Motor neuron (in vitro differentiated cells): ENCODE results near the gene POLR1F. TPM values are rescaled to one million over a fixed set of nuclear protein-coding genes. Genes with fewer than 3 reads are reported as not detected.

Experiments
- ATAC-seq, 8 experiments: fragments of 200-7000 bp; cut with Tn5 transposase; replicated peaks in 6 of 8; 2 replicates each; pipeline ENCODE4 v1.8.0; 2021; ENCODE audit warnings: mild to moderate bottlenecking in 8 of 8, moderate library complexity in 8 of 8
- H3K27ac ChIP-seq, 2 donors: fragments of 250-450 bp; sonication (Bioruptor Pico); 2 replicates each; pipeline ENCODE4 v1.9.0; 2021; ENCODE audit warnings: antibody characterized with exemption in 2 of 2, mild to moderate bottlenecking in 2 of 2, moderate library complexity in 1 of 2
- H3K4me1 ChIP-seq, 2 donors: fragments of 250-450 bp; sonication (Bioruptor Pico); replicated peaks in 1 of 2; 2 replicates each; pipeline ENCODE4 v1.6.1; 2021; ENCODE audit warnings: antibody characterized with exemption in 2 of 2, mild to moderate bottlenecking in 2 of 2, moderate library complexity in 1 of 2
- H3K4me3 ChIP-seq, 5 donors: fragments of 250-450 bp; sonication (Bioruptor Pico); 2 replicates each; pipeline ENCODE4 v1.9.0; 2021; ENCODE audit warnings: antibody characterized with exemption in 5 of 5, mild to moderate bottlenecking in 5 of 5, moderate library complexity in 4 of 5
- WGBS, 10 experiments: fragments of 450-650 bp; shearing (Covaris generic); methylation state at CpG; one replicate each; pipeline ENCODE4 v1.0.0; 2022; 5-methylcytosine and 5-hydroxymethylcytosine counted together
- in situ Hi-C, 9 experiments: fragments of 400-800 bp; cut with MboI; loops; one replicate each; pipeline ENCODE4 v1.15.0; 2021; ENCODE audit warnings: low sequenced_read_pairs in 9 of 9, low pct_unique_long_range_greater_than_20kb in 2 of 9; ENCODE audit not compliant: unreplicated experiment in 9 of 9
- total RNA-seq, 8 experiments: library from RNA; unstranded; fragments of 300-600 nt; gene quantifications; 2 replicates each; pipeline versions ENCODE4 v1.2.3 to v1.2.4, GENCODE V29; 2022

Gene POLR1F
- total RNA-seq, 8 experiments from 2014 or later, result 9.7 to 20.5 (median 12.6) TPM

- peak in 2 of 8 experiments; percentile 33 to 36 for ATAC-seq
- no peak overlapping the region for H3K4me3 ChIP-seq
- H3K27ac ChIP-seq, result no peak overlapping the region
- in situ Hi-C loops, result loop anchor here in 5 of 9 experiments (25.0 kb wide), 4 partner anchors 228 to 1078 kb away; partner anchors contain the start of genes TWIST1 (in 4 of the 5) and FERD3L (in 1 of the 5)
- 0 to 14% (median 0%) methylated on average over 1 of the region's 1 CpG; no CpG with 5 or more reads in 3 of the 10 experiments for WGBS, 10 experiments
- no peaks in the 10 kb centered on the region for H3K4me1 ChIP-seq
Observed at GRCh38 chr7:19665399-19666008, 43.3 kb downstream of the POLR1F start.

DNA sequence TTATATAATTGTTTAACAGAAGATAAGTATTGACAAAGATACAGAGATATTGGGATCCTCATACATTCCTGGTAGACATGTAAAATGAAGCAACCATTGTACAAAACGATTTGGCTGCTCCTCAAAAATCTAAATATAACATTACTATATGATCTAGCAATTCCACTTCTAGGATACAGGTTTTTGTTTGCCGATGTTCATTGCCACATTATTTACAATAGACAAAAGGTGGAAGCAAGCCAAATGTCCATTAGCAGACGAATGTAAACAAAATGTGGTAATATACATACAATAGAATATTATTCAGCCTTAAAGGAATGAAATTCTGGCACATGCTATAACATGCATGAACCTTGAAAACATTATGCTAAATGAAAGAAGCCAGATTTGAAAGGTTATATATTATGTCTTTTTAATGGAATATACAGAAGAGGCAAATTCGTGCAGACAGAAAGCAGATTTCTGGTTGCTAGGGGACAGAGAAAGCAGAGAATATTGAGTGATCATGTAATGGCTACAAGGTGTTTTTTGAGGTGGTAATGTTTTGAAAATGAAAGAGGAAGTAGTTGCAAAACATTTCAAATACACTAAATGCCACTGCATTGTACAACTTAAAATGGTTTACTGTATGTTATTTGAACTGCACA is 44.9 kb downstream of the POLR1F start:
- in situ Hi-C loops, result loop anchor here in 5 of 9 experiments (25.0 kb wide), 4 partner anchors 227 to 1077 kb away; partner anchors contain the start of genes TWIST1 (in 4 of the 5) and FERD3L (in 1 of the 5)
- H3K27ac ChIP-seq, result no peak overlapping the region
- H3K4me1 ChIP-seq, result no peaks in the 10 kb centered on the region
- H3K4me3 ChIP-seq, result no peak overlapping the region
- peak in 1 of 8 experiments; percentile 44 for ATAC-seq
- 10 to 100% (median 60%) methylated on average over 1 to 4 of the region's 4 CpGs for WGBS, 10 experiments

- no peak overlapping the region for H3K27ac ChIP-seq
- 0 to 100% (median 75%) methylated on average over 1 to 2 of the region's 2 CpGs; no CpG with 5 or more reads in 1 of the 10 experiments for WGBS, 10 experiments
- in situ Hi-C loops, result no loop called here
- peak in 2 of 8 experiments; percentile 69 to 91 for ATAC-seq
- H3K4me1 ChIP-seq, result no peaks in the 10 kb centered on the region
- no peak overlapping the region for H3K4me3 ChIP-seq
Observed at GRCh38 chr7:19648791-19649190, 60.0 kb downstream of the POLR1F start.

Other genes starting within 250 kb of the POLR1F start
- 10 to 100 TPM in 3 of 8 experiments, 1 to 10 TPM in 2, under 1 TPM in 3; 0.13 to 14.4 (median 5.1) TPM for gene TMEM196, start 64.6 kb upstream of the POLR1F start, total RNA-seq